Cardiac muscle cell (in vitro differentiated cells and primary cell): ENCODE measurements around the gene RGS9. TPM values are rescaled to one million over a fixed set of nuclear protein-coding genes. Genes with fewer than 3 reads are reported as not detected.

Source experiments
- DNase-seq, 2 donors: peaks; one replicate each; pipeline versions ENCODE4 v3.0.0 to v3.0.0-alpha.2; 2010 to 2017; ENCODE audit warnings: low read depth in 1 of 2, low spot score in 1 of 2
- H3K27ac ChIP-seq: fragments of 200-600 bp; sonication (generic); 2 replicates; pipeline ENCODE4 v1.5.1; 2016
- H3K27me3 ChIP-seq: fragments of 200-600 bp; sonication (generic); 2 replicates; pipeline ENCODE4 v1.6.0; 2016; ENCODE audit warnings: control low read depth
- H3K36me3 ChIP-seq: fragments of 200-600 bp; sonication (generic); 2 replicates; pipeline ENCODE4 v1.5.1; 2016; ENCODE audit warnings: control low read depth
- H3K4me1 ChIP-seq: fragments of 200-600 bp; sonication (generic); 2 replicates; pipeline ENCODE4 v1.8.1; 2017; ENCODE audit warnings: low read depth, mild to moderate bottlenecking, mixed run types
- H3K4me3 ChIP-seq: fragments of 200-600 bp; sonication (generic); 2 replicates; pipeline ENCODE4 v1.5.1; 2016; ENCODE audit warnings: mild to moderate bottlenecking
- H3K9me3 ChIP-seq: fragments of 200-600 bp; sonication (generic); 2 replicates; pipeline ENCODE4 v1.5.1; 2017; ENCODE audit warnings: low read depth, mild to moderate bottlenecking, control low read depth
- polyA plus RNA-seq: library from polyadenylated mRNA; unstranded; fragments of >200 nt; fragmentation: Nextera tagmentation; extraction: Ambion mirVana; gene quantifications from 2 replicates; pipeline ENCODE4 v1.2.1, GENCODE V29; 2016
- total RNA-seq: library from RNA; depleted of rRNA; stranded (reverse); fragments of >200 nt; gene quantifications from 2 replicates; pipeline ENCODE4 v1.2.3, GENCODE V29; 2016
- TF ChIP-seq, protein P1 (sequence below): IDR thresholded peaks from 2 replicates; pipeline ENCODE4 v1.5.1; 2012; ENCODE audit warnings: low read depth, mild to moderate bottlenecking, low read length

RGS9 gene
- total and polyA plus RNA-seq, 2 experiments from 2014 or later: 4.7 to 5.5 TPM

DNA sequence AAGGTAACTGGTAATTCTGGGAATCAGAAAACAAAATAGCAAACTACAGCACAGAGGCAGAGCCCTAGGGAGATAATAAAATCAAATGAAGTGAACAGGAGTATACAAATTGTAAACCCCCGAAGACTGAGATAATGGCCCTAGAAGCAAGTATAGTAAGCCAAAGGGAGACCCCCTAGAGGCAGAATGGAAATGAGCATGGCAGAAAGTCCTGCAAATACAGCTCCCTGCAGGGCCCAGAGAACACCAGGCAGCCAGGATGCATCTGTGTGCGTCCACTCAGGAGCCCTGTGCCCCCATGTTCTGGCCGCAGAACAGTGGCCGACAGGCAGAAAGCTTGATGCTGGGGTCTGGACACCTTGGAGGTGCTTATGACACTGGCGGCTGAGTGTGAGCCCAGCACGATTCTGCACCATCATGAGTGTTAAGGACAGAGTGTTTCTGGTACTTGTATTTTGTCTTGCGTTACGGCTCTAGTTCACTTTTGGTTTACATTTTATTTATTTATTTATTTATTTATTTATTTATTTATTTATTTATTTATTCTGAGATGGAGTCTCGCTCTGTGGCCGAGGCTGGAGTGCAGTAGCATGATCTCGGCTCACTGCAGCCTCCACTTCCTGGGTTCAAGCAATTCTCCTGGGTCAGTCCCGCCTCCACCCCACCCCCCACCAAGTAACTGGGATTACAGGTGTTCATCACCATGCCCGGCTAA, 48.7 kb downstream of the RGS9 start:
- H3K36me3 ChIP-seq: no peaks in the 10 kb centered on the region
- no peaks in the 10 kb centered on the region for H3K27me3 ChIP-seq
- no peaks in the 10 kb centered on the region for H3K4me1 ChIP-seq
- H3K4me3 ChIP-seq: no peak overlapping the region
- H3K9me3 ChIP-seq: no peaks in the 10 kb centered on the region
- H3K27ac ChIP-seq: no peak overlapping the region
- no peak for DNase-seq
- TF ChIP-seq, protein P1, sequence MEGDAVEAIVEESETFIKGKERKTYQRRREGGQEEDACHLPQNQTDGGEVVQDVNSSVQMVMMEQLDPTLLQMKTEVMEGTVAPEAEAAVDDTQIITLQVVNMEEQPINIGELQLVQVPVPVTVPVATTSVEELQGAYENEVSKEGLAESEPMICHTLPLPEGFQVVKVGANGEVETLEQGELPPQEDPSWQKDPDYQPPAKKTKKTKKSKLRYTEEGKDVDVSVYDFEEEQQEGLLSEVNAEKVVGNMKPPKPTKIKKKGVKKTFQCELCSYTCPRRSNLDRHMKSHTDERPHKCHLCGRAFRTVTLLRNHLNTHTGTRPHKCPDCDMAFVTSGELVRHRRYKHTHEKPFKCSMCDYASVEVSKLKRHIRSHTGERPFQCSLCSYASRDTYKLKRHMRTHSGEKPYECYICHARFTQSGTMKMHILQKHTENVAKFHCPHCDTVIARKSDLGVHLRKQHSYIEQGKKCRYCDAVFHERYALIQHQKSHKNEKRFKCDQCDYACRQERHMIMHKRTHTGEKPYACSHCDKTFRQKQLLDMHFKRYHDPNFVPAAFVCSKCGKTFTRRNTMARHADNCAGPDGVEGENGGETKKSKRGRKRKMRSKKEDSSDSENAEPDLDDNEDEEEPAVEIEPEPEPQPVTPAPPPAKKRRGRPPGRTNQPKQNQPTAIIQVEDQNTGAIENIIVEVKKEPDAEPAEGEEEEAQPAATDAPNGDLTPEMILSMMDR: no peak

GRCh38 chr17:65190467-65191097, 53.4 kb downstream of the RGS9 start:
- no peak for DNase-seq
- H3K4me1 ChIP-seq: no peaks in the 10 kb centered on the region
- H3K36me3 ChIP-seq: no peaks in the 10 kb centered on the region
- TF ChIP-seq, protein P1: no peak
- H3K4me3 ChIP-seq: no peak overlapping the region
- no peak overlapping the region for H3K27ac ChIP-seq
- H3K9me3 ChIP-seq: no peaks in the 10 kb centered on the region
- no peaks in the 10 kb centered on the region for H3K27me3 ChIP-seq

DNA sequence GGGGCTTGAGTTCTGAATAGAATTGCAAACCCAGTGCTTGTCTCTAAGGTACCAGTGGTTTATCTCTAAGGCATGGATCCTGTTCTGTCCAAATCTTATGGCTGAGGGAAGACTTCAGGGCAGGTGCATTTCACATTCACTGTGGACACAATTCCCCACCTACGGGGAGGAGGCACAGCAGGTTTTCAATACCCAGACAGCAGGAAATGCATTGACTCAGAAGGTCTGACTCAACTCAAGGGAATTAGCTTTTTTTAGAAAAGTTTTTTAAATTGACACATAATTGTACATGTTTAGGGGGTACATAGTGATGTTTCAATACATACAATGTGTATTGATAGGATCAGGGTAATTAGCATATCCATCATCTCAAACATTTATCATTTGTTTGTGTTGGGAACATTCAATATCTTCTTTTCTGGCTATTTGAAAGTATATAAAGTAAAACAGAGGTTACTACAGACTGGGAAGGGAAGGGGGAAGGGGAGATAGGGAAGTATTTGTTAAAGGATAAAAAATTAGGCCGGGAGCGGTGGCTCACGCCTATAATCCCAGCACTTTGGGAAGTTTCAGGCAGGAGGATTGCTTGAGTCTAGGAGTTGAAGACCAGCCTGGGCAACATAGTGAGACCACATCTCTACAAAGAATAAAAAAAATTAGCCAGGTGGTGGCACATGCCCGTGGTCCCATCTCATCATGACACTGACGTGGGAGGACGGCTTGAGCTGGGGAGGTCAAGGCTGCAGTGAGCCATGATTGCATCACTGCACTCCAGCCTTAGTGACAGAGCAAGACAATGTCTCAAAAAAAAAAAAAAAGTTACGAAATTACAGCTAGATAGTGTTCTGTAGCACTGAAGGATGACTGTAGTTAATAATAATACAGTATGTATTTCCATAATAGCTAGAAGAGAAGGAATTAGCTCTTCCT, 54.9 kb downstream of the RGS9 start:
- DNase-seq: peak in 1 of 2 donors; percentile 60
- Histone ChIP-seq H3K4me1 (no peaks in the 10 kb centered on the region), H3K27me3 (no peaks in the 10 kb centered on the region), H3K27ac (no peak overlapping the region), H3K9me3 (no peaks in the 10 kb centered on the region), H3K4me3 (no peak overlapping the region), H3K36me3 (no peaks in the 10 kb centered on the region)
- TF ChIP-seq, protein P1: no peak

- TF ChIP-seq, protein P1: no peak
- no peak for DNase-seq
- H3K27ac ChIP-seq: no peak overlapping the region
Observed at GRCh38 chr17:65193305-65193704, 56.1 kb downstream of the RGS9 start.

GRCh38 chr17:65193716-65194293, 56.6 kb downstream of the RGS9 start:
- Histone ChIP-seq H3K4me1 (no peaks in the 10 kb centered on the region), H3K27ac (no peak overlapping the region), H3K27me3 (no peaks in the 10 kb centered on the region), H3K4me3 (no peak overlapping the region), H3K36me3 (no peaks in the 10 kb centered on the region), H3K9me3 (no peaks in the 10 kb centered on the region)
- TF ChIP-seq, protein P1: no peak
- no peak for DNase-seq

More at GRCh38 chr17:65193305-65193704, 56.1 kb downstream of the RGS9 start:
- Histone ChIP-seq H3K36me3 (no peaks in the 10 kb centered on the region), H3K4me1 (no peaks in the 10 kb centered on the region), H3K4me3 (no peak overlapping the region), H3K27me3 (no peaks in the 10 kb centered on the region), H3K9me3 (no peaks in the 10 kb centered on the region)
